ENCODE results near the gene FAAP20.

FAAP20 gene

GRCh38 chr1:2210084-2210653, 15.6 kb upstream of the FAAP20 start:
- no peak for DNase-seq

DNA sequence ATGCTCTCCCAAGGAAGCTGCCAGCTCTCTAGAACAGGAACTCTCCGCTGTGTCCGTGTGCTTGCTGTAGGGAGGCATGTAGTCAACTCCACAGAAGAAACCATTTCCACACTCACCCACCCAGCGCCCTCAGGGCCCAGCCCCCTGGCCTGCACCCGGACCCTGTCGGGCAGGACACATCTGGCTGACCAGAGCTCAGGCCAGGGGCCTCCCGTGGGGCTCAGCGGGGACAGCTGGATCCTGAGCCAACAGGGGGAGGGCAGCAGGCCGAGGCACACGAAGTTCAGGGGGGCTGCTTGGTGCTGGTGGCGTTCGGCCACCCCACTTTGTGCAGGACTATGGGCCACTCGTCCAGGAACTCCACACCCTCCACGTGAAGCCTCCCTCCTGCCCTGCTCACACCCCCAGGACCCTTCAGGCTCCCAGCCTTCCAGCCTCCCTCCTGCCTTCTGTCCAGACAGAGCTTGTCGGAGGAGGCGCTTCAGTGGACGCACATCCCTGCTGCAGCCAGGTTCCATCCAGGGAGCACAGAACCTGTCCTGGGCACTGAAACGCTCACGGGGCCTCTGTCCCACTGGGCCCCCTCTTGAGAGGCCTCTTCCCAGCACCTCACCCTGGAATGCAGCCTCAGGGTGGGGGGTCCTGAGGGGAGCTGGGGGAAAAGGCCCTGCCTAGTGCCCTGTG, 15.0 kb upstream of the FAAP20 start:
- DNase-seq: no peak

DNA sequence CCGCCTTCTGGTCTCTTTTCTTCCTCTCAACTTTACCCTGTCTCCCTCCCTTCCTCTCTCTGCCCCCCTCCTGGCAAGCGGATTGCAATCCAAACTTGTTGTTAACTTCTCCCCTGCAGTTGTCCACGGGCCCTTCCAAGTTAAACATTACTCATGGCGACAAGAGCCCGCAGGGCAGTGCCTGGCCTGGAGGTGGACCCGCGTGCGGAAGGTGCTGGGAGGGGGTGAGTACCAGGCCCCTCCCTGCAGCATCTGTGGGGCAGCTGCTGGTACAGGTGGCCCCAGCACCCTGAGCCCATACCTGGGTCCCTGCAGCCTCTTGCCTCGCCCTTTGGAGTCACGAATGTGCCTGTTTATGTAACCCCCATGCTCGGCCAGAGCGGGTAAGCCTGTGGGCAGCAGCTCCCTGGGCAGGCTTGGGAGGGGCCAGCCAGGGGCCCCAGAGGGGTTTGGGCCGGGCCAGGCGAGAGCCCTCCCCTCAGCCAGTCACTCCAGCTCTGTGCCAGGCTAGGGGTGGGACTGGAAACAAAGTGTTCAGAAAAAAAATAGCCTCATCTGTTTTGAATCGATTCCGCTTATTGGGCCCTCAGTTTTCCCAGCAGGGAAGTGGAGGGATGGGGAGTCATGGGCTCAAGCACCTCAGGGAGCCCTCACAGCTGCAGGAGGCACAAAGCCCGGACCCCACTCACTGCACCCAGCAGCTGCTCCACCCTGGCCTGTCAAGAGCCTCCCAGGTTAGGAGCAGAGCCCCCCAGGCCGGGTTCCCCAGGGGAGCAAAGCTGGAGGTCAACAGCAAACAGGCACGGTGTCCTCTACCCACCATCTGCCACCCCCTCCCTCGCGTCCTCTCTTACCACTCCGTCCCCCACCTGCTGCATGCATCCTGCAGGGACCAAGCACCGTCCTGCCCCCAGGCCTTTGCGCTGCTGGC, 14.0 kb upstream of the FAAP20 start:
- DNase-seq: peak in 1 of 2 experiments; percentile 43

- no peak for DNase-seq
These were observed 12.4 kb upstream of the FAAP20 start for GRCh38 chr1:2206813-2207487.

DNA sequence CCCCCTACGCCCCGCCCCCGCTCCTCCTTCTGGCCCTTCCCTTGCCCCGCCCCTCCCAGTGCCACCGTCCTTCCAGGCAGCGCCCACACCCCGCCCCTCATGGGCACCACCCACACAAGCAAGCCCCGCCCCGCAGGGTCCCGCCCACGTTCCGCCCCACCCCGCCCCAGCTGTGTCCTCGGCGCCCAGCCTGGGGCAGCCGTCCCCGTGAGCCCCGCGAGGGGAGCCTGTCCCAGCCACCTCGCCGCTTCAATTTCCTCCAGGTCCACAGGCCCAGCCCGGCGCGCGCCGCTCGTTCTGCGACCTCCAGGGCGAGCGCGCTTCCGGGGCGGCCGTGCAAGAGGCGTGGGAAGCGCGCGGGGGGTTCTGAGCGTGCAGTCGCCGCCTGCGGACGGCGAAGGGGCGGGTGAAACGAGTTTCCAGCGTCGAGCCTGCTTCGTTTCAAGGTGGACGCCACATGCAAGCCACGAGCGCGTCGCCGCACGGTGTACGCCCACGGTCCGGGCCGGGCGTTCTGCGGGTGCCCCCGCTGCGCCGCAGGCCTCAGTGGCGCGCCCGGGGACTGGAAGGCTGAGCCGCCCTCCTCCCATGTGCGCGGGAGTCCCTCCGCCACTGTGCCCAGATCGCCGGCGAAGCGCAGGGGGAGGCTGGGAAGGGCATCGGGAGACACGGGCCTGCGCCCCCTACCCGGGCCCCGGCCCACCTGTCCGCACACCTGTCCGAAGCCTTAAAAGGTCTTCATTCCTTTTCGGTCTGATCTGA, 10.8 kb upstream of the FAAP20 start:
- peak; percentile 53 to 90 for DNase-seq

DNA sequence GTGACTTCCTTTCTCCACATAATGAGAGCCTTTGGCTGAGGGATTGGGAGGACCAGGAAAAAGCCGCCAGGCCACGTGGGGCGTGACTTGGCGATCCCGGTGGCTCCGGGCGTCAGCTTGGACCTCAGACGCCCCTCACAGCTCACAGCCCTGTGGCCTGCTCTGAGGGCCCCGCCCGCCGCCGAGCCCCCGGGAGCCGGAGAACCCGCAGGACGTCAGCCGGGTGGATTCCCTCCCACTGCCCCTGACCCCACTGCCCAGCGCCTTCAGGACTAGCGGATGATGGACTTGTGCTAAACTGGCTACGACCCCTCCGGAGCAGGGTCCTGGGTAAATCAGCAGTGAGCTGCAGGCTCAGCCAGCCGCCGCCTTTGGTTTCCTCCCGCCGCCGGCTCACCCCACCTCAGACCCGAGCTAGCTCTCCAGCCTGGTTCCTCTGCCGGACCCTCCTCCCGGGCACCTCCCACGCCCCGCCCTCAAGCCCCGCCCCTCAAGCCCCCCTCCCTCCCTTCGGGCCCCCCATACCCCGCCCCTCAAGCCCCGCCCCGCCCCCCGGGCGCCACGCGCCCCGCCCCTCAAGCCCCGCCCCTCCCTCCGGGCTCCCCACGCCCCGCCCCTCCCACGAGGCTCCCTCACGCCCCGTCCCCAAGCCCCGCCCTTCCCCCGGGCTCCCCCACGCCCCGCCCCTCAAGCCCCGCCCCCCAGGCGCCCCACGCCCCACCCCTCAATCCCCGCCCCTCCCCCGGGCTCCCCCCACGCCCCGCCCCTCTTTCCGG, 10.0 kb upstream of the FAAP20 start:
- peak; percentile 38 to 88 for DNase-seq

DNA sequence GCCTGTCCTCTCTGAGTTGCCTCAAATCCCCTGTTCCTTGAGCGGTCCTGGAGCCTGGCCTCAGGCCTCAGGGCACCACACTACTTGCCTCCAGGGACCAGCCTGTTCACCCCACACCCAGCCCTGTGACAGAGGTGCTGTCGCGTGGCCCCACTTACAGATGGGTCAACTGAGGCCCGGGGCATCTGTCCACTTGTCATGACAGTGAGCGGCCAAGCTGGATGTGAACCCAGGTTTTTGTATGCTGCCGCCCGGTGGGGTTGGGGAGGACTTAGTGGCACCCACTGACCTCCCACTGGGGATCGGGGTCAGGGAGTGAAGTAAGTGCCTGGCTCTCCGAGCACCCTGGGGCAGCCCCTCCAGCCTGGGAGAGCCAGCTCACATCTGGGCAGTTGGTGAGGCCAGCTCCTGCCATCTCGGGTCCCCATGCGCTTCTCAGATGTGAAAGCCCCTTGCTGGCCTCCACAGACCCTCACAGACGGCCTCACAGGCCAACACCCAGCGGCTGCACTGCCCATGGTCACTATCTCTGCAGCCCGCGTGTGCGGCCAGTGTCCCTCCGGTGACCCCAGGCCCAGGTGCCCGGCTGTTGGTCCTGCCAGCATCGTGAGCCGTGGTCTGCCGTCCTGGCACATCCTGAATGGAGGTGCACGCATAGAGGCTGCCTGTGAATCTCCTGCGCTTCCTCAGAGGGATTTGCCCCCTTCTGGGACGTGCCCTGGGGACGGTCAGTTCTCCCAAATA, 9.3 kb upstream of the FAAP20 start:
- DNase-seq: no peak

- no peak for DNase-seq
These were observed 8.4 kb upstream of the FAAP20 start for GRCh38 chr1:2202843-2203601.

DNA sequence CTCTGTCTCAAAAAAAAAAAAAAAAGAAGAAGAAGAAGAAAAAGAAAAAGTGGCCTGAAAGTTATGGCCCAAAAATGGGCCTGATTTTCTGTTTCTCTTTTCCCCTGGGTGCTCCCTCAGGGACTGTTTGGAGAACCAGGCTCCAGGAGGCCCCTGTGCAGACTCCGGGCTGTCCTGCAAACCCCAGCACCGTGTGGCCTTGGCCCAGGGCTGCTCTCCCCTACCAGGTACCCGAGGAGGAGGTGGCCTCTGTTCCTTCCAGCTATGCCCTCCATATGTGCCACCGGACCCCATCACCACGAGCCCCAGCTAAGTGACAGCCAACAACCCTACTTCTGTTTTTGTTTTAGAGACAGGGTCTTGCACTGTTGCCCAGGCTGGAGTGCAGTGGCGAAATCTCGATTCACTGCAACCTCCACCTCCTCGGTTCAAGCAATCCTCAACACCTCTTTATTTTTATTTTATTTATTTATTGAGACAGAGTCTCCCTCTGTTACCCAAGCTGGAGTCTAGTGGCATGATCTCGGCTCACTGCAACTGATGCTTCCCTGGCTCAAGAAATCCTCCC, 7.5 kb upstream of the FAAP20 start:
- DNase-seq: no peak

GRCh38 chr1:2201062-2201461, 6.5 kb upstream of the FAAP20 start:
- DNase-seq: no peak

DNA sequence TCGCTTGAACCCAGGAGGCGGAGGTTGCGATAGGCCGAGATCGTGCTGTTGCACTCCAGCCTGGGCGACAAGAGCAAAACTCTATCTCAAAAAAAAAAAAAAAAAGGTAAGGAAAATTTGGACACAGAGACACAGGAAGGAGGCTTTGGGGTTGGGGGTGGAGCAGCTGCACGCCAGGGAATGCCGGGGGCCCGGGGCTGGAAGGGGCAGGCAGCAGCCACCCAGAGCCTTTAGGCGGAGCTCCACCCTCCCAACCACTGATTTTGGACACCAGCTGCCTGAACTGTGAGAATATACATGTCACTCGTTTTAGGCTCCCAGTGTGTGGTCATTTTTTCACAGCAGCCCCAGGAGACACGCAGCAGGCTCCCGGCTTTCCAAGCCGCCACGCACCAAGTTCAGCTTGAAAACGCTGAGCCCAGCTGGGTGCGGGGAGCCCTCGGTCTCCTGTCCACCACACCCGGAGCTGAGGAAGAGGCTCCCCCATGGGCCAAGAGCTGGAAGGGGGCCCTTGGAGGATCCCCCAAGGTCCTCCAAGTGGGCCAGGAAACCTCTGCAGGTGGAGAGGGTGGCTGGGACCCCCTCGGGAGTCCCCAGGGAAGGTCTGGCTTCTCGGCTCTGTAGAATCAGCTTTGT, 5.9 kb upstream of the FAAP20 start:
- no peak for DNase-seq

DNA sequence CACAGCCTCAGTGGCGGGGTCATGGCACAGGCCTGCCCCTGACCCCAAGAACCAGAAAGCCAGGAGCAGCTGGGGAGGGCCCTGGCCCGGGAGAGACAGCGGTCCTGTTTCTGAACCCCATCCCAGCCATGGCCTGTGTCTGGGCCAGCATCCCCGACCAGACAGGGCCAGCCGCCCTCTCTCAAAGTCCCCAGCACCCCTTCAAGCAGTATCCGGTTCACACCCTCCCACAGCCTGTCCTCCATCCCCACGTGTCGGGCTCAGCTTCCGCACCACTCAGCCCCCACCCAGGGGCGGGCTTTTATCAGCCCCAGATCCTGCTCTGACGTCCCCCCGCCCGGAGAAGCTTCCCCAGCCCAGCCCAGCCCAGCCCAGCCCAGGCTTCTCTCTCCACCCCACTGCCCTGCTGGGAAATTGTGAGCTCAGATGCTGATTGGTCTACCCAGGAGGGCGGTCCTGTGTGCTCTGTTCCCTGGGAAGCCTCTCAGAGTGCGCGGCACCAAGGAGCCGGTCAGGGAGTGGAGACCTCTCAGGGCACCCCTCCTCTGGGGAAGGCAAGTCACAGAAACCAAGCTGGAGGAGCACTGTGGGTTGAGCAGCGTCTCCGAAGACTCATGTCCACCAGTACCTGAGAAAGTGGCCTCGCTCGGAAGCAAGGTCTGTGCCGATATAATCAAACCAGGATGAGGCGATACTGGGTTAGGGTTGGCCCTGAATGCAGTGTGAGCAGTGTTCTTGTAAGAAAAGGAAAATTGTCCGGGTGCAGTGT, 4.7 kb upstream of the FAAP20 start:
- no peak for DNase-seq

GRCh38 chr1:2198571-2198970, 4.0 kb upstream of the FAAP20 start:
- no peak for DNase-seq

DNA sequence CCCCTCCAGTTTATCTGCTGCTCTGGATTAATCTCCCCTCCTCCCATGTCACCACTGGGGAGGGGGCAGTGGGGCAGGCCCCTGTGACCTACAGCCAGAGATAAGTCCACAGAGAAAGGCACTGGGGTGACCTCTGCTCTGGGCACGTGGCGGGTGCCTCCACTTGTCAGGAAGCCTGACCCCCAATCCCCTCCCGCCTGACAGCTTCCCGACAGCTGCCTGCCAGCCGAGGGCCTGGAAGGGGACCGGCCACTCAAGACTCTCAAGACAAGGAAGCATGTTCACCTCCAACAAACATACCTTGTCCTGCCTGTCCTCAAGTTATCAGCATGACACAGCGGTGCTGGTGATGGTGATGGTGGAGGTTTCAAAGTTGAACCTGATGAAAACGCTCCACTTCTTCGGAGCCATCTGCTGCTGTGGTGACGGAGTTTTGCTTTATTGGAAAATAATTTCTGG, 3.2 kb upstream of the FAAP20 start:
- no peak for DNase-seq

- DNase-seq: no peak
These were observed 2.5 kb upstream of the FAAP20 start for GRCh38 chr1:2196901-2197638.

DNA sequence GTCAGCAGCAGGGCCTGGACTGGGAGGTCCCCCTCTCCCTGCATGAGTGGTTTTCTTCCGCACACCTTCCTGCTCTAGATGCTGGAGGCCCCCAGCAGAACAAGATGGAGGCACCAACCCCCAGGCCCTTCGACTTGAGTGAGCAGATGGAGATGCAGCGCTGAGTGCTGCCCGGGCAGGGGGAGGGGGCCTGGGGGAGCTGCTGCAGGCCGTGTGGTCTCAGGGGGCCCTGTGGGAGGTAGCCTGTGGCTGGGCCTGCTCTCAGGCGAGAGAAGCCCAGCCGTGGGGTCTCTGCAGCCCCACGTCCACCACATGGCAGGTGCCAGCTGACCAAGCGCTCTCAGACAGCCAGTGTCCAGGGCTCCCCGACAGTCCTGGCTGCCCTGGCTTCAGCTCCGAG, 1.2 kb upstream of the FAAP20 start:
- DNase-seq: no peak

DNA sequence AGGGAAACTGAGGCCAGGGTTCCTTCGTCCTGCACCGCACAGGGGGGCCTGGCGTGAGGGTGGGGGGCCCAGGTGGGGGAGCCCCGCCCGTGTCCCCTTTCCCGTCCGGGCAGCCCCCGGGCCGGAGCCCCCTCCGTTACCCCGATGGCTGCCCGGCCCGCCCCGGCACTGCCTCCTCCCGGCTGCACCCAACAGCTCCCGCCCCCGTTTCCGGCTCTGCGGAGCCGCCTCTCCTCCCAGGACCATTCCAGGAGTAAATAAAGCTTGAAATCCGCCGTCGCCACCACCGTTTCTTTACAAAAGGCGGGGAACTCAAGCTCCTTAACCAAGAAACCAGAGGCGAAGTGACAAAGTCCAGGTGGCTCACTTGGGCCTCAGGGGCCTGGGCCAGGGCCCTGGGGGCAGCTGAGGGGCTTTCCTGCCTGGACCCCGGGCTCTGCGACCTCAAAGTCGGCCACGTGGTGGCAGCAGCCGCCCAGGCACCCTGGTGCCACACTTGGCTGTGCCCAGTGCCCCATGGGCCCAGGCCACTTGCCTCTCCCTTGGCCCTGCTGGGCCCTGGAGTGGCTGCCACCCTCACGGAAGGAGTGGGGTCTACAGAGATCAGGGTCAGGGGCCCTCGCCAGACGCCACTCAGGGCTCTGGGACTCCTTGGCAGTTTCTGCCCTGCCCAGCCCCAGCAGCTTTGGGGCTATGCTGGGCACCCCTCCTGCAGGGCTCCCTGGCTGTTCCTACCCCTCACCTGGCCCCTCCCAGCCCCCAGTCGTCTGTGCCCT, 514 bp upstream of the FAAP20 start:
- peak; percentile 84 to 93 for DNase-seq
